HTR-8/SVneo (cell line): Measurements from ENCODE around the gene PIGB.
"Not testable (repeated sequence)": the region's sequence is repeated elsewhere in the genome, so short reads cannot be mapped to it uniquely, and the experiment has no call there.

ENCODE experiments used
- DNase-seq: peaks from one replicate; pipeline ENCODE4 v3.0.0; 2011; ENCODE audit warnings: low spot score, mixed read lengths; ENCODE audit not compliant: insufficient read length
- FAIRE-seq: peaks from 2 replicates; lab custom pipeline; 2011; peaks lifted over from hg19 to GRCh38; lab: Jason Lieb, UNC

PIGB gene

DNA sequence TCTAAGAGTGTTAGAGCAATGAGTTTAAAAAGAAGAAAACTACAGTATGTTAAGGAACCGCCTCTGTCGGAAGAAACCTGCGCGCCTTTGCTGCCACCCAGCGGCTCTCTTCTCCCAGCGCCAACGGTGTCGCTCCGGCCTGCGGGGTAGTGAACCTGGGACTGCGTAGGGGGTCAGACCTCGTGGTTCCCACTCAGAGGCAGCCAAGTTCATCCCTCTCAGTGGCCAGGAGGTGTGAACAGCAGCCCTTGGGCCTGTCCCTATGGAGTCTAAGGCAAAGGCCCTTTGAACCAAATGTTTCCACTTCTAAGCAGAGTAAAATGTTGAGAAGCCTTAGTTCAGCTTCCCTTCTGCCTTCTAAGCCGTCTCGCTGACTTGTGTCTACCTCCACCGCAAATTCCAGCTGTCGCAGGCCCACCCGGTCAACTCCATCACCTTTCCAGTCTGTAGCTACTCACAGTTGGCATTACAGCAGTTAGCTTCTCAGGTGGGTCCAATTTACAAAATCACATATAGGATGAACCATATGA is 28.4 kb upstream of the PIGB start:
- no peak for FAIRE-seq
- DNase-seq, result peak; percentile 71

DNA sequence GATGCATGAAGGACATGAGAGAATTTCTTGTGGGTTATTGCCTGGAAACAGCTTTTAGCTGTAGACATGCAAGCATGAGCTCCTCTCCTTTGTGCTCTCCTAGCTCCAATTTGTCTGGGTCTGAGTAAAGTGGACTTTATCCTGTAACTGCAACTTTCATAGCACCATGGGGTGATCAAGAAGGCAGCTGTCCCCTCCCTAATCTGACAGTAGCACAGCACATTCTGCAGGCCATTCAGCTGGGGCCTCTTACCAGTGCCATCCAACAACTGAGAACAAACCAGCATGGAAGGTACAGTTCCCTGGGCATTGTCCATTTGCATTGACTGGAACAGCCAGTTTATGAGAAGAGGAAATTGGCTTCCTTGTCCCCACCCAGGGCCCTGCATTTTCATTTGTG is 21.7 kb upstream of the PIGB start:
- DNase-seq (no peak), FAIRE-seq (no peak)

GRCh38 chr15:55302801-55303200 is 16.2 kb upstream of the PIGB start:
- not testable (repeated sequence) for FAIRE-seq, DNase-seq

- FAIRE-seq (no peak), DNase-seq (no peak)
These were observed 665 bp downstream of the PIGB start for GRCh38 chr15:55319537-55320237.

- FAIRE-seq (no peak), DNase-seq (no peak)
These were observed 1.2 kb downstream of the PIGB start for GRCh38 chr15:55320238-55320550.

DNA sequence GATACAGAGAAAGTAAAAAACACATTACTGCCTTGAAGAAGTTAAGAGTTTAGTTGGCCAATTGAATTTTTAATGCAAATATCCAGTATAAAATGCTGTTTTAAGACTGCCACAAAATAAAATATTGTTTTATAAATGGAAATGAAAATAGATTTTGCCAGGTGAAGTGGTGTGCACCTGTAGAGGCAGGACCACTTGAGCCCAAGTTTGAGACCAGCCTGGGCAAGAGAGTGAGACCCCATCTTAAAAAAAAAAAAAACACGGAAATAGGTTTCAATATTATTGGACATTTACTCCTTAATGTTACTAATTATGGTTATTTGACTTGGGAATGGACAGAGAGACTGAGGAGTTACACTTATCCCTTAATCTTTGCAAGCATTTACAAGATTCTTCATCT is 1.9 kb downstream of the PIGB start:
- FAIRE-seq, result no peak
- no peak for DNase-seq

- DNase-seq (no peak), FAIRE-seq (no peak)
These were observed 3.4 kb downstream of the PIGB start for GRCh38 chr15:55322467-55322866.

- no peak for DNase-seq
- no peak for FAIRE-seq
These were observed 8.4 kb downstream of the PIGB start for GRCh38 chr15:55327387-55327786.

- DNase-seq (no peak), FAIRE-seq (no peak)
These were observed 15.3 kb downstream of the PIGB start for GRCh38 chr15:55334371-55334770.

GRCh38 chr15:55334997-55335396 is 16.0 kb downstream of the PIGB start:
- FAIRE-seq (peak; percentile 81), DNase-seq (no peak)

DNA sequence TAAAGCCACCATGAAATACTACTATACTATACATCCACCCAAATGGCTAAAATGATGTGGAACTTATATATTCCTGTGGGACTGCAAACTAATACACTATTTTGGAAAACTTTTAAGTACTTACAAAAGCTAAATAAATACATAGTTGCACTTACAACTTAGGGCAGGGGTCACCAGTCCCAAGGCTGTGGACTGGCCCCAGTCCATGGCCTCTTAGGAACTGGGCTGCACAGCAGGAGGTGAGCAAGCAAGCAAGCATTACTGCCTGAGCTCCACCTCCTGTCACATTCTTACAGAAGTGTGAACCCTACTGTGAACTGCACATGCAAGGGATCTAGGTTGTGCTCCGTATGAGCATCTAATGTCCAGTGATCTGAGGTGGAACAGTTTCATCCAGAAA is 18.1 kb downstream of the PIGB start:
- DNase-seq, result no peak
- FAIRE-seq, result no peak

DNA sequence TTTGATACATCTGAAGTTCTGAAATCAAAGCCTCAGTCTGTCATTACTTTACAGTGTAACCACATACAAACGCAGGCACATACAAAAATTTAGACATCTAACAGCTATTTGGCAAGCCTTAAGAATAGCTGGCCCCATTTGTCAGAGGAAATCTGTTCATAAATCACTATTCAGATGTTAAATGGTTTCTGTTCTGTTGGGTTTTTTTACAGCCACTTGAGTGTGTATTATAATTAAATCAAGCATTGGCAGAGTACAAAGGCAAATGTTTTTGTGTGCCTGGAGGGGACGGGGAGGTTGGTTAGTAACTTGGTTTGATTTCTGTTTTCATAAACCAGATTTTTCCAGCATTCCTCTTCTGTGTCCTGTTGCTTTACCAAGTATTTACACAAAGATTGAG is 24.1 kb downstream of the PIGB start:
- no peak for FAIRE-seq

DNA sequence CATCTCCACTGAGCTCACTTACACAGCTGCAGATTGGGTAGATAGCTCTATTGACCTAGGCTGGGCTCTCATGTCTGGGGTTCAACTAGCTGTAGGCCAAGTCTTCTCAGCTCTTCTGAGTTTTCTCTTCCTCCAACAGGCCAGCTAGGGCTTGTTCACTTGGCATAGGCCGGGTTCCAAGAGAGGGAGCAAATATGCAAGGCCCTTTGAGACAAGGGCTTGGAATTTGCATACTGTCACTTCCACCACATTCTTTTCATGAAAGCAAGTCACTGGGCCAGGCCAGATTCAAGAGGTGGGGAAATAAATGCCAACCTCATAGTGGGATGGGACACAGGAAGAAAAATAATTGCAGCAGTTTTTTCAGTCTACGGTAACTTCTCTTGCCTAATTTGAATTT is 25.2 kb downstream of the PIGB start:
- FAIRE-seq (no peak), DNase-seq (no peak)

More for the DNA sequence above, 24.1 kb downstream of the PIGB start:
- DNase-seq, result no peak

DNA sequence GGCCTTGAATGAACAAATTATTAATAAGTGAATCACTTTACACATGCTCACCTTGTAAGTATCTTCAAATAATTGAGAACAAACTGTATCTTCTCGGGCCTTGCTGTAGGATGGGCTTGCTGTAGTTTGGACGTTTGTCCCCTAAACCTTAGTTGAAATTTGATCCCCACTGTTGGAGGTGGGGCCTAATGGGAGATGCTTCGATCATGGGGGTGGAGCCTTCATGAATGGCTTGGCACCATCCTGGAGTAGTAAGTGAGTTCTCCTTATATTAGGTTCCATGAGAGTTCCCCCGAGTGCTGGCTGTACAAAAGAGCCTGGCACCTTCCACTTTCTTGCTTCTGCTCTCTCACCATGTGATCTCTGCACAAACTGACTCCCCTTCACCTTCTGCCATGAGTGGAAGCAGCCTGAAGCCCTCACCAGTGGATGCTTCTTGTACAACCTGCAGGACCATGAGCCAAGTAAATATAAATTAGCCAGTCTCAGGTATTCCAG is 29.3 kb downstream of the PIGB start:
- FAIRE-seq, result no peak
- DNase-seq, result no peak

GRCh38 chr15:55349282-55349681 is 30.3 kb downstream of the PIGB start:
- DNase-seq (no peak), FAIRE-seq (no peak)

DNA sequence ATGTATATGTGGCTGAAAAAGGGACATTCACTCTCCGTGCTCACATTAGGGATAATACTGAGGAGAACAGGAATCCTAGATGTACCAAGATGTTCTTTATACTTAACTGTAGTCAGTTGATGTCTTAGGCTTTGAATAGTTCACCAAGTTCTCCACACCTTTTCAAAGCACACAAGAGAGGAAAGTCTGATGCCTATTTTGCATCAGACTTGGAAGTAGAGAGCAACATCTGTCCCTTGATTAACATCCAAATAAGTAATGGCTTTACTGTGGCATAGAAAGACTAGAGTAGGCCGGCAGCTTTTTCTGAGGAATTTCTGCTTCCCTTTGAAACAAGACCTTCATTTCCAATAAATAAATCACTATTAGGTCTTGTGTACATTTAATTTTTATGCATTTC is 34.0 kb downstream of the PIGB start:
- no peak for FAIRE-seq

GRCh38 chr15:55356985-55357585 is 38.1 kb downstream of the PIGB start:
- FAIRE-seq (no peak), DNase-seq (no peak)

More for the DNA sequence above, 34.0 kb downstream of the PIGB start:
- no peak for DNase-seq

DNA sequence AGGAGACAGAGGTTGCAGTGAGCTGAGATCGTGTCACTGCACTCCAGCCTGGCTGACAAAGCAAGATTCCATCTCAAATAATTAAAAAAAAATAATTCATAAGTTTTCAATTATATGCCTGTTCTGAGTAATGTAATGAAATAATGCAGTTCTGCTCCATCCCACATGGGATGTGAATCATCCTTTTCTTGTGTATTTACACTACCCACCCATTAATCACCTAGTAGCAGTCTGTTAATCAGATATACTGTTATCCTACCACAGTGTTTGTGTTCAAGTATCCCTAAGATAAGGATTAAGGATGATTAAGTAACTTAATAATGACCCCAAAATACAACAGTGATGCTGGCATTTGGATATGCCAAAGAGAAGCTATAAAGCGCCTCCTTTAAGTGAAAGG is 38.8 kb downstream of the PIGB start:
- FAIRE-seq (no peak), DNase-seq (no peak)

- FAIRE-seq (no peak), DNase-seq (no peak)
These were observed 39.4 kb downstream of the PIGB start for GRCh38 chr15:55358471-55358870.

GRCh38 chr15:55360256-55360655 is 41.2 kb downstream of the PIGB start:
- DNase-seq, result no peak
- FAIRE-seq, result no peak

DNA sequence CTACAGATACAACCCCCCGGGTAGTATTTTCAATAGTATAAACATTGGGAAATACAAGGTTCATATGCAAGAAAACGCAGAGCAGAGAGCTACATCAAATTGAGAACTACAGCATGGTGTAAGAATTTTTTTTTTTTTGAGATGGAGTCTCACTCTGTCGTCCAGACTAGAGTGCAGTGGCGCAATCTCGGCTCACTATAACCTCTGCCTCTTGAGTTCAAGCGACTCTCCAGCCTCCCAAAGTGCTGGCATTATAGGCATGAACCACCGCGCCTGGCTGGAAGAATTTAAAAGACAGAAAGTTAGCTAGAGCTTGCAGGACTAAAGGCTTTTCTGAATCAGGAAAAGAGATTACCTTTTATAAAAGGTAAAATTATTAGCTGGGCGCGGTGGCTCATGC is 42.0 kb downstream of the PIGB start:
- DNase-seq (no peak), FAIRE-seq (no peak)

GRCh38 chr15:55362641-55363040 is 43.6 kb downstream of the PIGB start:
- DNase-seq, result no peak
- no peak for FAIRE-seq
